Measurements from ENCODE around the gene VKORC1.
"Not testable (repeated sequence)": the region's sequence is repeated elsewhere in the genome, so short reads cannot be mapped to it uniquely, and the experiment has no call there.

The VKORC1 gene

GRCh38 chr16:31106509-31107464, 12.2 kb upstream of the VKORC1 start:
- no peak for DNase-seq

GRCh38 chr16:31105677-31106213, 11.1 kb upstream of the VKORC1 start:
- peak; percentile 59 for DNase-seq

- not testable (repeated sequence) for DNase-seq
Measured at GRCh38 chr16:31100876-31101641, 6.5 kb upstream of the VKORC1 start.

- DNase-seq = no peak
Measured at GRCh38 chr16:31099860-31100638, 5.5 kb upstream of the VKORC1 start.

- DNase-seq = no peak
Measured at GRCh38 chr16:31094088-31094423, 541 bp downstream of the VKORC1 start.

GRCh38 chr16:31093132-31093703, 1.4 kb downstream of the VKORC1 start:
- peak; percentile 47 for DNase-seq

GRCh38 chr16:31092330-31092729, 2.3 kb downstream of the VKORC1 start:
- DNase-seq = no peak

- peak; percentile 20 for DNase-seq
Measured at GRCh38 chr16:31090540-31090939, 4.1 kb downstream of the VKORC1 start.

GRCh38 chr16:31089199-31089598, 5.4 kb downstream of the VKORC1 start:
- DNase-seq = no peak

- DNase-seq = no peak
Measured at GRCh38 chr16:31088459-31089183, 6.0 kb downstream of the VKORC1 start, which contains the start of gene PRSS53. Gene PRSS53, minus strand, starts transcription at chr16:31088943. Its CDS starts 134 bp downstream, at chr16:31088809.

- no peak for DNase-seq
Measured at GRCh38 chr16:31087971-31088370, 6.6 kb downstream of the VKORC1 start.

GRCh38 chr16:31087481-31087880, 7.1 kb downstream of the VKORC1 start:
- DNase-seq = no peak

GRCh38 chr16:31086629-31086906, 8.0 kb downstream of the VKORC1 start:
- no peak for DNase-seq

- DNase-seq = no peak
Measured at GRCh38 chr16:31085873-31086628, 8.5 kb downstream of the VKORC1 start.

GRCh38 chr16:31085411-31085810, 9.2 kb downstream of the VKORC1 start:
- DNase-seq = no peak

GRCh38 chr16:31084584-31085302, 9.9 kb downstream of the VKORC1 start:
- DNase-seq = no peak

- no peak for DNase-seq
Measured at GRCh38 chr16:31083981-31084380, 10.6 kb downstream of the VKORC1 start.

- no peak for DNase-seq
Measured at GRCh38 chr16:31083556-31083955, 11.0 kb downstream of the VKORC1 start.

- no peak for DNase-seq
Measured at GRCh38 chr16:31083081-31083480, 11.5 kb downstream of the VKORC1 start.

GRCh38 chr16:31082368-31083045, 12.1 kb downstream of the VKORC1 start:
- no peak for DNase-seq
